Coronary artery (tissue), 2 donors: Measurements from ENCODE around the gene ZNF483.
"Not testable (repeated sequence)": the region's sequence is repeated elsewhere in the genome, so short reads cannot be mapped to it uniquely, and the experiment has no call there.

Experiments
- DNase-seq: peaks from one replicate; pipeline ENCODE4 v3.0.0-alpha.2; 2017; ENCODE audit warnings: low spot score
- H3K27ac ChIP-seq, 2 donors: fragments of 200-600 bp; sonication (generic); one replicate each; pipeline ENCODE4 v1.5.1; 2016 to 2019
- H3K4me3 ChIP-seq: fragments of 200-600 bp; sonication (generic); 2 replicates; pipeline ENCODE4 v1.5.1; 2016; ENCODE audit warnings: mild to moderate bottlenecking, moderate library complexity
- TF ChIP-seq, protein P1 (sequence below): fragments of 200-600 bp; sonication (generic); IDR thresholded peaks from one replicate; pipeline ENCODE4 v1.5.1; 2019; ENCODE audit warnings: antibody characterized with exemption

The ZNF483 gene

DNA sequence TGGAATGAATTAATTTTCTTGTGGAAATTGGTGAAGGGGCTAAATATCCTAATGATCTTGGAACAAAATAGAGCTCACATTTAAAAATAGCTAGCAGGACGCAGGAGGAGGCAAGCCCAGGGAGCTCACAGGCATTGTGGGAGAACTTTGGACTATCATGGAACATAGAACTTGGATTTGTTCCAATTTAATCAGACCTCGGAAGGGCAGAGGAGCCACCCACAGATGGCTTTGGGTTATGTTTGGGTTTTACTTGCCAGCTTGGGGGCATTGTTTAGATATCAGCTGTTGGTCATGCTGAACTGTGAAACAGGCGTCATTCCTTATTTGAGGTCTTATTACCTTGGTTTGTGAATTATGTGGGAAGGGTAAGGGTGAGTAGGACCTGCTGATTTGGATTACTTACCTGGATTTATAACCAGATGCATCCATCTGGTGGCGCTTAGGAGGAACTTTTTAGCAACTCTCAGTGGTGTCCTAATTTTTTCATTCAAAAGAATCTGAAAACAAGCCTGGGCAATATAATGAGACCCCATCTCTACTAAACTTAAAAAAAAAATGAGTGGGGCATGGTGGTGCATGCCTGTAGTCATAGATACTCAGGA lies 88.6 kb downstream of the ZNF483 start:
- no peak for DNase-seq
- H3K27ac ChIP-seq: no peak overlapping the region
- TF ChIP-seq, protein P1, sequence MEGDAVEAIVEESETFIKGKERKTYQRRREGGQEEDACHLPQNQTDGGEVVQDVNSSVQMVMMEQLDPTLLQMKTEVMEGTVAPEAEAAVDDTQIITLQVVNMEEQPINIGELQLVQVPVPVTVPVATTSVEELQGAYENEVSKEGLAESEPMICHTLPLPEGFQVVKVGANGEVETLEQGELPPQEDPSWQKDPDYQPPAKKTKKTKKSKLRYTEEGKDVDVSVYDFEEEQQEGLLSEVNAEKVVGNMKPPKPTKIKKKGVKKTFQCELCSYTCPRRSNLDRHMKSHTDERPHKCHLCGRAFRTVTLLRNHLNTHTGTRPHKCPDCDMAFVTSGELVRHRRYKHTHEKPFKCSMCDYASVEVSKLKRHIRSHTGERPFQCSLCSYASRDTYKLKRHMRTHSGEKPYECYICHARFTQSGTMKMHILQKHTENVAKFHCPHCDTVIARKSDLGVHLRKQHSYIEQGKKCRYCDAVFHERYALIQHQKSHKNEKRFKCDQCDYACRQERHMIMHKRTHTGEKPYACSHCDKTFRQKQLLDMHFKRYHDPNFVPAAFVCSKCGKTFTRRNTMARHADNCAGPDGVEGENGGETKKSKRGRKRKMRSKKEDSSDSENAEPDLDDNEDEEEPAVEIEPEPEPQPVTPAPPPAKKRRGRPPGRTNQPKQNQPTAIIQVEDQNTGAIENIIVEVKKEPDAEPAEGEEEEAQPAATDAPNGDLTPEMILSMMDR: no peak
- H3K4me3 ChIP-seq: no peak overlapping the region

DNA sequence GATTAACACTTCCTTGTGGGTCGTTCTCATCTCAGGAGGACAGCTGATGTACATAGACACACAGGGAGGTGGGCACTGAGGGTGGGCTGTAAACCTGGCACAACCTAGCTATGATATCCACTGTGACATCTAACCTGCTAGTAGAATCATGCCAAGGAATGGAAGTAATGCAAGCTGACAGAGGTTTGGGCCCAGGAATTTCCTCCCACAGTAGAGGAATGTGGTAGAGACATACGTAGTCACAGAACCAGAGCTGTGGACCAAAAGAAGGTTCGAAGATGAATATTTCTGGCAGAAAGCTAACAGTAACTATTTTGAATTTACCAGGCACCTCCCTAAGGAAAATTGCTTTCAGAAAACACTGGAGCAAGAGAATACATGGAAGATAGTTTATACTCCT lies 90.9 kb downstream of the ZNF483 start:
- no peak overlapping the region for H3K27ac ChIP-seq
- DNase-seq: no peak
- TF ChIP-seq, protein P1: no peak
- no peak overlapping the region for H3K4me3 ChIP-seq

DNA sequence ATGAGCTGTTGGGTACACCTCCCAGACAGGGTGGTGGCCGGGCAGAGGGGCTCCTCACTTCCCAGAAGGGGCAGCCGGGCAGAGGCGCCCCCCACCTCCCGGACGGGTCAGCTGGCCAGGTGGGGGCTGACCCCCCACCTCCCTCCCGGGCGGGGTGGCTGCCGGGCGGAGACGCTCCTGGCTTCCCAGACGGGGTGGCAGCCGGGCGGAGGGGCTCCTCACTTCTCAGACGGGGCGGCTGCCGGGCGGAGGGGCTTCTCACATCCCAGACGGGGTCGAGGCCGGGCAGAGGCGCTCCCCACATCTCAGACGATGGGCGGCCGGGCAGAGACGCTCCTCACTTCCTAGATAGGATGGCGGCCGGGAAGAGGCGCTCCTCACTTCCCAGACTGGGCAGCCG lies 92.4 kb downstream of the ZNF483 start:
- not testable (repeated sequence) for DNase-seq, H3K27ac ChIP-seq, H3K4me3 ChIP-seq

DNA sequence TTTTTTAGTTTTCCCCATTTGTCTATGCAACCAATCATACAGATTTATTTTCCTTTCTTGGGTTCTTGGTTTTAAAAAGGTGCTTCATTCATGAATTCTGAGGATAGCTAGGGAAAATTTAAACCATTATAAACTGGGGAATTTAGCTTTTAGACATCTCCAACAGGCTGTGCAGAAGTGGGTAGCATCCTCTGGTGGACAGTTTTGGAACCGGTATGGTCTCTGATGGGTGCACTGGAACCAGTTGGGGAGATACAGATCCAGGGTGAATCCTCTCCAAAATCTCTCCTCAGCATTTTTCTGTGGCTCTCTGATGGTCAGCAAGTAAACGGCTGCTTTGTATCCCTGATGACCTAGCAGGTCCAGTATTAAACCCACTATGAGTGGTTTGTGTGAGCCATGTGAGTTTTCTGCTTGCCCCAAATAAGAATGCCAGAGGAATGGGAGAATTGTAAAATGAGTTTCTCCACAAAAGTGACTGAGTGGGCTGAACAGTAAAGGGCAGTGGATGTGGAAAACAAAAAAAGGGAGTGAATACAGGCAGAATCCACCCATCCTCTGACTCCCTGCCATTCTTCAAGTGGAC lies 97.0 kb downstream of the ZNF483 start:
- H3K27ac ChIP-seq: no peak overlapping the region
- no peak overlapping the region for H3K4me3 ChIP-seq
- no peak for DNase-seq
- TF ChIP-seq, protein P1: peak; percentile 86

DNA sequence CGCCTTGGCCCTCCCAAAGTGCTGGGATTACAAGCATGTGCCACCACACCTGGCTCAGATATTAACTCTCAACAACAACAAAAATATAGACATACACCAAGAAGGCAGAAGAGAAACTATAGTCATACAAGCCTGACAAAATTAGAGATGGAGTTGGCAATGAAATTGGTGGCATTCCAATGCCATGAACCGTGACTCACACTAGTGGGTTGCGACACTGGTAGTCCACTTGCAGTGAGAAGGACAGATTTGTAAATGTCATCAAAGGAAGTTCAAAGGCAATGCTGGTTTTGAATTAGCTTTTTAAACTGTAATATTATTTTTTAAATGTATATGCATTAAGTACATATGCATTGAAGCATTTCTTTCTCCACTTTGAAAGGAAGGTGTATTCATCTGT lies 97.6 kb downstream of the ZNF483 start:
- Histone ChIP-seq H3K27ac (no peak overlapping the region), H3K4me3 (no peak overlapping the region)
- DNase-seq: no peak
- TF ChIP-seq, protein P1: no peak
